Measurements from ENCODE around the gene ZNF804B.

DNA sequence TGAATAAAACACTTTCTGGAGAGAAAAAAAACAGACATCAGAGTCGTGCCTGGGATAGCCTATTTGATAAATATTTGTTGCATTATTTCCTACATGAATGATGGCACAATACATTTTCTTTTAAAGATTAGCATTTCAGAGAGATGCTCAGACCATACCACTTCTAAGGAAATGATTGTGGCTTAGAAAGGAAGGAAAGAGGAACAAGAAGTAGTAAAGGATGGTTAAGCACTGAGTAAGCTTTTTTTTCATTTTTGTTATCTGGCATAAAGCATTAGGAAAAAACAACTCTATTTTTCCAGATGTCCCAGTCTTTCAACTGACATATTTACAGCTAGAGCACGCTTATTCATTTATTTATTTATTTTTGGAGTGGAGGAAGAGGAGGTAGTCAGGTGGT, 294.9 kb downstream of the ZNF804B start:
- TF ChIP-seq, protein P1, sequence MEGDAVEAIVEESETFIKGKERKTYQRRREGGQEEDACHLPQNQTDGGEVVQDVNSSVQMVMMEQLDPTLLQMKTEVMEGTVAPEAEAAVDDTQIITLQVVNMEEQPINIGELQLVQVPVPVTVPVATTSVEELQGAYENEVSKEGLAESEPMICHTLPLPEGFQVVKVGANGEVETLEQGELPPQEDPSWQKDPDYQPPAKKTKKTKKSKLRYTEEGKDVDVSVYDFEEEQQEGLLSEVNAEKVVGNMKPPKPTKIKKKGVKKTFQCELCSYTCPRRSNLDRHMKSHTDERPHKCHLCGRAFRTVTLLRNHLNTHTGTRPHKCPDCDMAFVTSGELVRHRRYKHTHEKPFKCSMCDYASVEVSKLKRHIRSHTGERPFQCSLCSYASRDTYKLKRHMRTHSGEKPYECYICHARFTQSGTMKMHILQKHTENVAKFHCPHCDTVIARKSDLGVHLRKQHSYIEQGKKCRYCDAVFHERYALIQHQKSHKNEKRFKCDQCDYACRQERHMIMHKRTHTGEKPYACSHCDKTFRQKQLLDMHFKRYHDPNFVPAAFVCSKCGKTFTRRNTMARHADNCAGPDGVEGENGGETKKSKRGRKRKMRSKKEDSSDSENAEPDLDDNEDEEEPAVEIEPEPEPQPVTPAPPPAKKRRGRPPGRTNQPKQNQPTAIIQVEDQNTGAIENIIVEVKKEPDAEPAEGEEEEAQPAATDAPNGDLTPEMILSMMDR (IDR thresholded peaks at IDR 0.05): no peak
- TF ChIP-seq EP300 (IDR thresholded peaks at IDR 0.05): no peak
- no peak for TF ChIP-seq POLR2A (IDR thresholded peaks at IDR 0.05)
